ENCODE data around the gene BBS10. TPM values are rescaled to one million over a fixed set of nuclear protein-coding genes. Genes with fewer than 3 reads are reported as not detected.

Gene BBS10
- total RNA-seq, 1 experiment from 2014 or later: 8.4 TPM

DNA sequence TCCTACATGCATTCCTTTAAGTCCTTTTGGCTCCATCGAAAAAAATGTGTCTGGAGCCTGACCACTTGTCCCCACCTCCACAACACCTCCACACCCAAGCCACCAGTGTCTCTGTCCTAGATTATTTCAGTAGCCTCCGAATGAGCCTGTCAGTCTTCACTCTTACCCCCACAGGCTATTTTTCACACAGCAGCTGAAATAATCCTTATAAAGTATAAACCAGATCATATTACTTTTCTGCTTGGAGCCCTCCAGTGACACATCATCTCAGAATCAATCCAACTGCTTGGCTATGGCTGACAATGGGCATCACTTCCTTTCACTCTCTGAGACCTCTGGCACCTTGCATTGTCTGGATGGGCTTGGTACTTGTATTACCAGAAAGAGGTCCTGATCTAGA lies 44.9 kb downstream of the BBS10 start:
- Histone ChIP-seq H3K79me2 (ENCODE audit: low read depth) (no peaks in the 10 kb centered on the region), H3K27ac (no peak overlapping the region), H3K9me3 (ENCODE audit: insufficient read depth, low read depth) (no peaks in the 10 kb centered on the region), H3F3A (ENCODE audit: insufficient read depth, low read depth) (peaks cover 4% of the 10 kb centered on the region; the same call in 1 of the 2 replicates), H3K36me3 (ENCODE audit: low read depth) (no peaks in the 10 kb centered on the region), H3K4me2 (no peak overlapping the region), H4K20me1 (ENCODE audit: insufficient read depth) (no peaks in the 10 kb centered on the region), H3K4me3 (no peak overlapping the region), H3K9me2 (ENCODE audit: insufficient read depth) (no peaks in the 10 kb centered on the region), H2AFZ (no peak overlapping the region), H3K27me3 (ENCODE audit: insufficient read depth, low read depth) (no peaks in the 10 kb centered on the region), H3K4me1 (replicated peaks; ENCODE audit: insufficient read depth) (peaks cover 4% of the 10 kb centered on the region; the same call in 1 of the 2 replicates)
- POLR2A ChIA-PET (ENCODE audit: unreplicated experiment): no interaction called here
- intact Hi-C loops (cut with micrococcal nuclease; ENCODE audit: unreplicated experiment): no loop called here
- no peak for TF ChIP-seq EZH2 (IDR thresholded peaks at IDR 0.05; ENCODE audit: low read depth)
- TF ChIP-seq, protein P1, sequence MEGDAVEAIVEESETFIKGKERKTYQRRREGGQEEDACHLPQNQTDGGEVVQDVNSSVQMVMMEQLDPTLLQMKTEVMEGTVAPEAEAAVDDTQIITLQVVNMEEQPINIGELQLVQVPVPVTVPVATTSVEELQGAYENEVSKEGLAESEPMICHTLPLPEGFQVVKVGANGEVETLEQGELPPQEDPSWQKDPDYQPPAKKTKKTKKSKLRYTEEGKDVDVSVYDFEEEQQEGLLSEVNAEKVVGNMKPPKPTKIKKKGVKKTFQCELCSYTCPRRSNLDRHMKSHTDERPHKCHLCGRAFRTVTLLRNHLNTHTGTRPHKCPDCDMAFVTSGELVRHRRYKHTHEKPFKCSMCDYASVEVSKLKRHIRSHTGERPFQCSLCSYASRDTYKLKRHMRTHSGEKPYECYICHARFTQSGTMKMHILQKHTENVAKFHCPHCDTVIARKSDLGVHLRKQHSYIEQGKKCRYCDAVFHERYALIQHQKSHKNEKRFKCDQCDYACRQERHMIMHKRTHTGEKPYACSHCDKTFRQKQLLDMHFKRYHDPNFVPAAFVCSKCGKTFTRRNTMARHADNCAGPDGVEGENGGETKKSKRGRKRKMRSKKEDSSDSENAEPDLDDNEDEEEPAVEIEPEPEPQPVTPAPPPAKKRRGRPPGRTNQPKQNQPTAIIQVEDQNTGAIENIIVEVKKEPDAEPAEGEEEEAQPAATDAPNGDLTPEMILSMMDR (conservative IDR thresholded peaks at IDR 0.05): no peak
- CTCF ChIA-PET: no interaction called here
- no TSS peak for BruUV-seq (replicated peaks)
- DNase-seq: no peak

GRCh38 chr12:76300297-76300665 lies 47.9 kb downstream of the BBS10 start:
- no peaks in the 10 kb centered on the region for H3K9me2 ChIP-seq (ENCODE audit: insufficient read depth)
- intact Hi-C loops (cut with micrococcal nuclease; ENCODE audit: unreplicated experiment): no loop called here
- BruUV-seq (replicated peaks): no TSS peak
- H3K4me1 ChIP-seq (replicated peaks; ENCODE audit: insufficient read depth): no peaks in the 10 kb centered on the region
- no peak overlapping the region for H3K4me3 ChIP-seq
- H3K27ac ChIP-seq: no peak overlapping the region
- no peaks in the 10 kb centered on the region for H3K79me2 ChIP-seq (ENCODE audit: low read depth)
- H2AFZ ChIP-seq: 0 out of 2 replicates have a peak overlapping the region, but pooled peaks have one; percentile 48
- no peaks in the 10 kb centered on the region for H3K27me3 ChIP-seq (ENCODE audit: insufficient read depth, low read depth)
- POLR2A ChIA-PET (ENCODE audit: unreplicated experiment): no interaction called here
- H3F3A ChIP-seq (ENCODE audit: insufficient read depth, low read depth): no peaks in the 10 kb centered on the region
- H3K36me3 ChIP-seq (ENCODE audit: low read depth): no peaks in the 10 kb centered on the region
- H3K4me2 ChIP-seq: no peak overlapping the region
- CTCF ChIA-PET: no interaction called here
- DNase-seq: no peak
- no peaks in the 10 kb centered on the region for H4K20me1 ChIP-seq (ENCODE audit: insufficient read depth)
- H3K9me3 ChIP-seq (ENCODE audit: insufficient read depth, low read depth): no peaks in the 10 kb centered on the region
- TF ChIP-seq EZH2 (IDR thresholded peaks at IDR 0.05; ENCODE audit: low read depth): no peak
- TF ChIP-seq, protein P1 (conservative IDR thresholded peaks at IDR 0.05): no peak

DNA sequence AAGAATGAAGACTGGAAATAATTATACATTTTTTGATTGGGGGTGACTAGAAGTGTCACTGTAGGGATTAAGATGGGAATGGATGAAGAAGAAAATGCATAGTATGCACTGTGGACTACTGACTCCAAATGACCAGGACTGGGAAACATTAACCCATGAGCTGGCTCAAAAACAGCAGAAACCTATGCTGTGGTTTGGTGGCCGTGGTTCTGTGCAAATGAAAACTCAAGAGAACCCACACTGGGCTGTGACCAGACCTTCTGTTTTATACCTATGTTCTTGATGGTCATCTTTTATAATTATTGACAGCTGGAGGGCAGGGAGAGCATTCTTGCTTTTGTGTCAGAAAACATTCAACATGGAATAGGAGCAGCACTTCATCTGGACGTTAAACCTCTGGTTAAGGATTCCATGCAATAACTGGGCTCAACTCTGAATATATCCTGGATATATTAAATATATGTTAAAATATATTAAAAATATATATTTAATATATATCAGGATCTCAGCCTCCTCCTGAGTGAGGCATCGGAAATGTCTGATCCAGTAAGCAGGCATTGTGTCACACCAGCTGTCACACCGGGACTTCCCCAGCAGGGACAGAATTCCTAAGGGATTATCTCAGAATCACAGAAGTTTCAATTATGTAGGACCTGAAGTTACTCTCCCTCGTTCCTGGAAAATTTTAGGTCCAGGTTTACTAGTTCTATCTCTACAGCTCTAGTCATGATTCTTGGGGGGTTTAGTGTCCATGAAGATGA lies 48.5 kb downstream of the BBS10 start:
- Histone ChIP-seq H3K4me1 (replicated peaks; ENCODE audit: insufficient read depth) (no peaks in the 10 kb centered on the region), H3K27ac (no peak overlapping the region), H2AFZ (0 out of 2 replicates have a peak overlapping the region, but pooled peaks have one; percentile 48), H4K20me1 (ENCODE audit: insufficient read depth) (no peaks in the 10 kb centered on the region), H3K4me2 (no peak overlapping the region), H3F3A (ENCODE audit: insufficient read depth, low read depth) (no peaks in the 10 kb centered on the region), H3K79me2 (ENCODE audit: low read depth) (no peaks in the 10 kb centered on the region), H3K27me3 (ENCODE audit: insufficient read depth, low read depth) (no peaks in the 10 kb centered on the region), H3K9me2 (ENCODE audit: insufficient read depth) (no peaks in the 10 kb centered on the region), H3K9me3 (ENCODE audit: insufficient read depth, low read depth) (no peaks in the 10 kb centered on the region), H3K36me3 (ENCODE audit: low read depth) (no peaks in the 10 kb centered on the region), H3K4me3 (no peak overlapping the region)
- TF ChIP-seq, protein P1 (conservative IDR thresholded peaks at IDR 0.05): no peak
- no peak for TF ChIP-seq EZH2 (IDR thresholded peaks at IDR 0.05; ENCODE audit: low read depth)
- POLR2A ChIA-PET (ENCODE audit: unreplicated experiment): no interaction called here
- intact Hi-C loops (cut with micrococcal nuclease; ENCODE audit: unreplicated experiment): no loop called here
- CTCF ChIA-PET: no interaction called here
- BruUV-seq (replicated peaks): no TSS peak
- no peak for DNase-seq

Other genes with a start within 250 kb of the BBS10 start
- gene OSBPL8, start 211.4 kb upstream of the BBS10 start, total RNA-seq (2021): 53.2 and 66.5 TPM in 2 replicates